Fibroblast of the aortic adventitia (primary cell): ENCODE measurements around the gene FOXF1. TPM values are rescaled to one million over a fixed set of nuclear protein-coding genes. Genes with fewer than 3 reads are reported as not detected.

Experiments used
- DNase-seq: peaks from one replicate; pipeline ENCODE4 v3.0.0-alpha.2; 2010; ENCODE audit warnings: low read depth
- H3K4me3 ChIP-seq: 2 replicates; pipeline ENCODE4 v1.5.1; 2011; ENCODE audit warnings: low read depth, mild to moderate bottlenecking, control low read depth, low read length, moderate library complexity
- CTCF ChIP-seq: IDR thresholded peaks from 2 replicates; pipeline ENCODE4 v1.5.1; 2011; ENCODE audit warnings: mild to moderate bottlenecking, low read length, control low read depth, inconsistent platforms; ENCODE audit not compliant: insufficient read depth
- total RNA-seq: library from RNA; depleted of rRNA; stranded (reverse); fragments of >200 nt; gene quantifications from 2 replicates; pipeline ENCODE4 v1.2.3, GENCODE V29; 2012; ENCODE audit warnings: low replicate concordance

FOXF1 gene
- total RNA-seq, 1 donor: 3.0 TPM

- no peak for TF ChIP-seq CTCF
- DNase-seq: peak; percentile 80
- H3K4me3 ChIP-seq: peak overlapping the region; percentile 69
These were observed 1.2 kb upstream of the FOXF1 start for GRCh38 chr16:86508947-86509758.

- DNase-seq: peak; percentile 80
- peak overlapping the region; percentile 69 for H3K4me3 ChIP-seq
- TF ChIP-seq CTCF: peak; percentile 0
These were observed 415 bp upstream of the FOXF1 start for GRCh38 chr16:86509759-86510464.

GRCh38 chr16:86511317-86512161 is 1.2 kb downstream of the FOXF1 start:
- TF ChIP-seq CTCF: no peak
- DNase-seq: no peak
- H3K4me3 ChIP-seq: peak overlapping the region; percentile 69

- peak overlapping the region; percentile 69 for H3K4me3 ChIP-seq
- no peak for TF ChIP-seq CTCF
- no peak for DNase-seq
These were observed 2.1 kb downstream of the FOXF1 start for GRCh38 chr16:86512301-86512859.

- TF ChIP-seq CTCF: no peak
- peak overlapping the region; percentile 69 for H3K4me3 ChIP-seq
- DNase-seq: no peak
These were observed 2.6 kb downstream of the FOXF1 start for GRCh38 chr16:86512860-86513470.
